Mesenchymal stem cell (in vitro differentiated cells and primary cell): ENCODE measurements around the gene PPP1R13B.
"Not testable (repeated sequence)": the region's sequence is repeated elsewhere in the genome, so short reads cannot be mapped to it uniquely, and the experiment has no call there.

Experiments used
- DNase-seq: peaks from one replicate; pipeline ENCODE4 v3.0.0-alpha.2; 2013
- H2AFZ ChIP-seq: one replicate; pipeline ENCODE4 v1.6.1; 2013; ENCODE audit warnings: low read depth, mild to moderate bottlenecking, control low read depth, inconsistent platforms, low read length, moderate library complexity
- H2AK5ac ChIP-seq: 2 replicates; pipeline ENCODE4 v1.6.1; 2013; ENCODE audit warnings: low read length, moderate library complexity, mild to moderate bottlenecking, inconsistent platforms; ENCODE audit not compliant: severe bottlenecking
- H2BK120ac ChIP-seq: one replicate; pipeline ENCODE4 v1.6.1; 2013; ENCODE audit warnings: low read depth, mild to moderate bottlenecking, inconsistent platforms, low read length, moderate library complexity
- H2BK12ac ChIP-seq, 2 experiments: one replicate each; pipeline ENCODE4 v1.6.1; 2013; ENCODE audit warnings: inconsistent platforms in 2 of 2, low read length in 2 of 2, mild to moderate bottlenecking in 2 of 2, moderate library complexity in 2 of 2, control low read depth in 1 of 2
- H2BK15ac ChIP-seq: one replicate; pipeline ENCODE4 v1.6.1; 2013; ENCODE audit warnings: mild to moderate bottlenecking, low read depth, inconsistent platforms; ENCODE audit not compliant: poor library complexity, severe bottlenecking
- H2BK5ac ChIP-seq: 2 replicates; pipeline ENCODE4 v1.6.1; 2013; ENCODE audit warnings: low read depth, mild to moderate bottlenecking, low read length, control low read depth, inconsistent platforms; ENCODE audit not compliant: poor library complexity, severe bottlenecking
- H3K14ac ChIP-seq, 2 experiments: one replicate each; pipeline ENCODE4 v1.6.1; 2013; ENCODE audit warnings: inconsistent platforms in 2 of 2, low read length in 2 of 2, control low read depth in 1 of 2, mild to moderate bottlenecking in 1 of 2, moderate library complexity in 1 of 2
- H3K18ac ChIP-seq, 2 experiments: one replicate each; pipeline ENCODE4 v1.6.1; 2013; ENCODE audit warnings: inconsistent platforms in 2 of 2, low read length in 2 of 2, control low read depth in 1 of 2, low read depth in 1 of 2, mild to moderate bottlenecking in 1 of 2
- H3K23ac ChIP-seq, 2 experiments: one replicate each; pipeline ENCODE4 v1.6.1; 2013; ENCODE audit warnings: inconsistent platforms in 2 of 2, low read length in 2 of 2, mild to moderate bottlenecking in 2 of 2, moderate library complexity in 2 of 2, control low read depth in 1 of 2
- H3K27ac ChIP-seq: 2 replicates; pipeline ENCODE4 v1.5.1; 2013; ENCODE audit warnings: mild to moderate bottlenecking, moderate library complexity, low read length, control low read depth, inconsistent platforms; ENCODE audit not compliant: poor library complexity, severe bottlenecking
- H3K27me3 ChIP-seq, 2 experiments: 2 replicates each; pipeline versions ENCODE4 v1.6.1 to v1.7.0; 2013; ENCODE audit warnings: low read length in 2 of 2, mild to moderate bottlenecking in 2 of 2, moderate library complexity in 2 of 2, control low read depth in 1 of 2, inconsistent platforms in 1 of 2; ENCODE audit not compliant: control insufficient read depth in 1 of 2, insufficient read depth in 1 of 2
- H3K36me3 ChIP-seq, 2 experiments: 2 replicates each; pipeline versions ENCODE4 v1.6.1 to v1.7.0; 2013; ENCODE audit warnings: low read length in 2 of 2, control low read depth in 1 of 2, inconsistent platforms in 1 of 2, low read depth in 1 of 2, mild to moderate bottlenecking in 1 of 2; ENCODE audit not compliant: insufficient read depth in 2 of 2, control insufficient read depth in 1 of 2
- H3K4ac ChIP-seq, 2 experiments: one replicate each; pipeline ENCODE4 v1.6.1; 2013; ENCODE audit warnings: inconsistent platforms in 2 of 2, low read length in 2 of 2, mild to moderate bottlenecking in 2 of 2, moderate library complexity in 2 of 2, control low read depth in 1 of 2, low read depth in 1 of 2
- H3K4me1 ChIP-seq: 2 replicates; pipeline ENCODE4 v1.6.1; 2013; ENCODE audit warnings: low read depth, low read length, control low read depth; ENCODE audit not compliant: control insufficient read depth, insufficient read depth
- H3K4me2 ChIP-seq: 2 replicates; pipeline ENCODE4 v1.6.1; 2013; ENCODE audit warnings: low read length, mild to moderate bottlenecking, inconsistent platforms; ENCODE audit not compliant: poor library complexity, severe bottlenecking
- H3K4me3 ChIP-seq, 2 experiments: 2 replicates each; pipeline versions ENCODE4 v1.5.1 to v1.7.0; 2013; ENCODE audit warnings: low read length in 2 of 2, mild to moderate bottlenecking in 2 of 2, control low read depth in 1 of 2, low read depth in 1 of 2; ENCODE audit not compliant: insufficient read depth in 1 of 2
- H3K79me1 ChIP-seq: replicated peaks from 2 replicates; pipeline ENCODE4 v1.6.1; 2013; ENCODE audit warnings: mild to moderate bottlenecking, control low read depth, low read length, inconsistent platforms; ENCODE audit not compliant: poor library complexity, severe bottlenecking
- H3K9ac ChIP-seq: 2 replicates; pipeline ENCODE4 v1.7.0; 2013; ENCODE audit warnings: mild to moderate bottlenecking, low read length, moderate library complexity
- H3K9me3 ChIP-seq: 2 replicates; pipeline ENCODE4 v1.7.0; 2013; ENCODE audit warnings: mild to moderate bottlenecking, low read length; ENCODE audit not compliant: control insufficient read depth
- H4K8ac ChIP-seq: one replicate; pipeline ENCODE4 v1.6.1; 2013; ENCODE audit warnings: inconsistent platforms, mild to moderate bottlenecking, low read length, moderate library complexity
- H4K91ac ChIP-seq: one replicate; pipeline ENCODE4 v1.6.1; 2013; ENCODE audit warnings: mild to moderate bottlenecking, low read length, inconsistent platforms
- WGBS: methylation state at CpG from one replicate; pipeline ENCODE4 v1.1.7; 2013; ENCODE audit warnings: mixed read lengths; 5-methylcytosine and 5-hydroxymethylcytosine counted together

PPP1R13B gene

GRCh38 chr14:103890052-103890371 lies 42.6 kb upstream of the PPP1R13B start:
- H2BK5ac ChIP-seq = no peak overlapping the region
- no peak overlapping the region for H3K4me2 ChIP-seq
- no peak overlapping the region for H2BK12ac ChIP-seq
- no peak overlapping the region for H3K23ac ChIP-seq
- 87% methylated on average over 10 of the region's 10 CpGs for WGBS
- no peak overlapping the region for H3K18ac ChIP-seq
- no peak overlapping the region for H3K14ac ChIP-seq
- H3K4me3 ChIP-seq = no peak overlapping the region
- H3K27ac ChIP-seq = no peak overlapping the region
- H3K9ac ChIP-seq = no peak overlapping the region
- H2BK120ac ChIP-seq = no peak overlapping the region
- H3K79me1 ChIP-seq = no peaks in the 10 kb centered on the region
- no peaks in the 10 kb centered on the region for H3K36me3 ChIP-seq
- H4K8ac ChIP-seq = no peak overlapping the region
- no peak overlapping the region for H4K91ac ChIP-seq
- H3K4me1 ChIP-seq = peaks cover 21% of the 10 kb centered on the region
- H2AFZ ChIP-seq = no peak overlapping the region
- DNase-seq = no peak
- H3K4ac ChIP-seq = no peak overlapping the region
- no peaks in the 10 kb centered on the region for H3K9me3 ChIP-seq
- H3K27me3 ChIP-seq = peaks cover 15 to 30% of the 10 kb centered on the region in 2 experiments
- H2AK5ac ChIP-seq = no peak overlapping the region
- no peak overlapping the region for H2BK15ac ChIP-seq

- Histone ChIP-seq H3K9me3 (no peaks in the 10 kb centered on the region), H2AFZ (no peak overlapping the region), H3K18ac (no peak overlapping the region), H3K9ac (no peak overlapping the region), H3K4me1 (peaks cover 21% of the 10 kb centered on the region), H2BK120ac (no peak overlapping the region), H3K23ac (no peak overlapping the region), H2BK15ac (no peak overlapping the region), H2BK12ac (no peak overlapping the region), H2BK5ac (no peak overlapping the region), H3K4ac (no peak overlapping the region), H4K91ac (no peak overlapping the region), H4K8ac (no peak overlapping the region), H3K27ac (no peak overlapping the region), H3K79me1 (no peaks in the 10 kb centered on the region), H2AK5ac (no peak overlapping the region), H3K4me2 (no peak overlapping the region), H3K14ac (no peak overlapping the region), H3K36me3 (no peaks in the 10 kb centered on the region), H3K27me3 (peaks cover 16 to 33% of the 10 kb centered on the region in 2 experiments), H3K4me3 (no peak overlapping the region)
- no peak for DNase-seq
- 84% methylated on average over 31 of the region's 31 CpGs for WGBS
Measured at GRCh38 chr14:103889313-103890051, 42.1 kb upstream of the PPP1R13B start.

GRCh38 chr14:103889002-103889312 lies 41.6 kb upstream of the PPP1R13B start:
- not testable (repeated sequence) for H3K4ac ChIP-seq, H3K4me3 ChIP-seq, H4K8ac ChIP-seq, H2AFZ ChIP-seq, H3K14ac ChIP-seq, H3K23ac ChIP-seq, H2AK5ac ChIP-seq, H3K4me2 ChIP-seq, H2BK12ac ChIP-seq, H3K79me1 ChIP-seq, H3K9me3 ChIP-seq, H2BK5ac ChIP-seq, H3K9ac ChIP-seq, H4K91ac ChIP-seq, DNase-seq, H2BK120ac ChIP-seq, H3K27ac ChIP-seq, H3K18ac ChIP-seq, H2BK15ac ChIP-seq, H3K36me3 ChIP-seq
- WGBS = 88% methylated on average over 7 of the region's 8 CpGs
- peaks cover 16 to 33% of the 10 kb centered on the region in 2 experiments for H3K27me3 ChIP-seq
- H3K4me1 ChIP-seq = peaks cover 21% of the 10 kb centered on the region

- H3K36me3 ChIP-seq = no peaks in the 10 kb centered on the region
- H3K27ac ChIP-seq = no peak overlapping the region
- no peak overlapping the region for H3K14ac ChIP-seq
- no peak overlapping the region for H2BK12ac ChIP-seq
- H2BK5ac ChIP-seq = no peak overlapping the region
- H2BK15ac ChIP-seq = no peak overlapping the region
- no peaks in the 10 kb centered on the region for H3K9me3 ChIP-seq
- 89% methylated on average over 8 of the region's 10 CpGs for WGBS
- no peak overlapping the region for H2AFZ ChIP-seq
- H3K4me3 ChIP-seq = no peak overlapping the region
- no peak overlapping the region for H3K4me2 ChIP-seq
- DNase-seq = no peak
- H2AK5ac ChIP-seq = no peak overlapping the region
- peaks cover 21 to 39% of the 10 kb centered on the region in 2 experiments for H3K27me3 ChIP-seq
- no peak overlapping the region for H3K4ac ChIP-seq
- H4K8ac ChIP-seq = no peak overlapping the region
- H3K4me1 ChIP-seq = peaks cover 30% of the 10 kb centered on the region
- no peak overlapping the region for H4K91ac ChIP-seq
- H3K79me1 ChIP-seq = no peaks in the 10 kb centered on the region
- H3K18ac ChIP-seq = no peak overlapping the region
- H3K23ac ChIP-seq = no peak overlapping the region
- no peak overlapping the region for H2BK120ac ChIP-seq
- H3K9ac ChIP-seq = no peak overlapping the region
Measured at GRCh38 chr14:103887557-103888115, 40.3 kb upstream of the PPP1R13B start.
